GM12872 (cell line): ENCODE measurements around the gene ALPI.

Experiments
- TF ChIP-seq, protein P1 (sequence below): IDR thresholded peaks from 3 replicates; pipeline ENCODE4 v1.5.1; 2011; ENCODE audit warnings: low read depth, mild to moderate bottlenecking, low read length, moderate library complexity; ENCODE audit not compliant: insufficient read depth

Gene ALPI

DNA sequence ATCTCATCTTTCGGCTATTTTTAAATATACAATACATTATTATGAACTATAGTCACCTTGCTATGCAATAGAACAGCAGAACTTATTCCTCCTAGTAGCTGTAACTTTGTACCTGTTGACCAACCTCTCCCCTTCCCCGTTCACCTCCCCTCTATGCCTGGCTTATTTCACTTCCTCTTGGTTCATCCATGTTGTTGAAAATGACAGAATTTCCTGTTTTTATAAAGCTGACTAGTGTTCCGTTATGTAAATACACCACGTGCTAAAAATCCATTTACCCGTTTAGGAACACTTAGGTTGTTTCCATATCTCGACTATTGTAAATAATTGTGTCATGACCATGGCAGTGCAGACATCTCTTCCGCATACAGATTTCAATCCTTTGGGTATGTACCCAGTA lies 10.3 kb downstream of the ALPI start:
- TF ChIP-seq, protein P1, sequence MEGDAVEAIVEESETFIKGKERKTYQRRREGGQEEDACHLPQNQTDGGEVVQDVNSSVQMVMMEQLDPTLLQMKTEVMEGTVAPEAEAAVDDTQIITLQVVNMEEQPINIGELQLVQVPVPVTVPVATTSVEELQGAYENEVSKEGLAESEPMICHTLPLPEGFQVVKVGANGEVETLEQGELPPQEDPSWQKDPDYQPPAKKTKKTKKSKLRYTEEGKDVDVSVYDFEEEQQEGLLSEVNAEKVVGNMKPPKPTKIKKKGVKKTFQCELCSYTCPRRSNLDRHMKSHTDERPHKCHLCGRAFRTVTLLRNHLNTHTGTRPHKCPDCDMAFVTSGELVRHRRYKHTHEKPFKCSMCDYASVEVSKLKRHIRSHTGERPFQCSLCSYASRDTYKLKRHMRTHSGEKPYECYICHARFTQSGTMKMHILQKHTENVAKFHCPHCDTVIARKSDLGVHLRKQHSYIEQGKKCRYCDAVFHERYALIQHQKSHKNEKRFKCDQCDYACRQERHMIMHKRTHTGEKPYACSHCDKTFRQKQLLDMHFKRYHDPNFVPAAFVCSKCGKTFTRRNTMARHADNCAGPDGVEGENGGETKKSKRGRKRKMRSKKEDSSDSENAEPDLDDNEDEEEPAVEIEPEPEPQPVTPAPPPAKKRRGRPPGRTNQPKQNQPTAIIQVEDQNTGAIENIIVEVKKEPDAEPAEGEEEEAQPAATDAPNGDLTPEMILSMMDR: no peak

DNA sequence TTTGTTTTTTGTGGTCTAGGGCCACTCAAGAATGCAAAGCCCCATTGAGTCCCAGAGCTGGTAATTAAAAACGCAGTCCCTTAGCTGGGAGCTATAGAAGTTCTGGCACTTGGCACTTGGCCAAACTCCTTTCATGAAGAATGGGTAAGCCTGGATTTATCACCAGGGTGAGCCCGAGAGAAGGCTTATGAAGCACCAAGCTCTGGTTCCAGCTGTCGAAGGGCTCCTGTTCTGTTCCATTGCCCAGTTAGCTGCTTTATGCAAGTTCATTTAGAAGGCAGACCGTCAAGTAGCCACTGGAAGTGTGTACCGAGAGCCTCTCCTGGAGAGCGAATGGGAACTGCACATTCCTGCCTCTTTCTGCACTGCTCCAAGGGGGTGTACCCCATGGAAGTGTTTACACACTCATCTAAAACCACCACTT lies 17.5 kb downstream of the ALPI start:
- TF ChIP-seq, protein P1: no peak

DNA sequence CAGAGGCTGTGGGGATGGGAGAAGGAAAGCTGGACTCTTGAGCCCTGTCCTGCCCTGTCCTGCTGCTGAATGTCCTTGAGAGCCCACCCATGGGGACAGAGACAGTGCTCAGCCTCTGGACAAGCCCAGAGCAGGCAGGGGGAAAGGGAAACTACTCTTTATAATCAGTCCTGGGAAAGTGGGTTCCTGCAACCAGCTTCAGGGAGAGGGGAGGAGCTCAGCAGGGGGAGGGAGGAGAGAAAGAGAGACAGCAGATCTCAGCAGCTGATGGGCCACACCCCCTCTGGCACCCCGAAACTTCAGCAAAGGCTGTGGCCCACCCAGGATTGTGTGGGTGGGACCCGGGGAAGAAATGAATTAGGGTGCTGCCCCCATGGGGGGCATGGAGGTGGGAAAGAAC lies 20.1 kb downstream of the ALPI start:
- TF ChIP-seq, protein P1: no peak

DNA sequence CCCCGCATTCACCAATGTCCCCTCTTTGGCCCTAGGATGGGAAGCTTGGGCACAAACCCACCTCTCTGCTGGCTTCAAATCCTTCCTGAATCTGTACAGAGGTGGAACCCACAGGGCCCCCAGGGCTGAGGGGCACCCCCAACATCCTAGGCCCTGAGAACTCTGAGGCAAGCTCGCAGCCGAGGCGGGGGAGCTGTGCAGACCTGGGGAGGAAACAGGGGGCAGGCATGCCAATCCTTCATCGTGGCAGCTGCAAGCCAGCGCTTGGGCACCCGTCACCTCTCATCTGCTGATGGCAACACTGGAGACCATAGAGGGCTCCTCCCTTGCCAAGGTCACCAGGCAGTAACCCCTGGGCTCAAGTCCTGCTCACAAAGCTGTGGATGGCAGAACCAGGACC lies 20.8 kb downstream of the ALPI start:
- TF ChIP-seq, protein P1: no peak

DNA sequence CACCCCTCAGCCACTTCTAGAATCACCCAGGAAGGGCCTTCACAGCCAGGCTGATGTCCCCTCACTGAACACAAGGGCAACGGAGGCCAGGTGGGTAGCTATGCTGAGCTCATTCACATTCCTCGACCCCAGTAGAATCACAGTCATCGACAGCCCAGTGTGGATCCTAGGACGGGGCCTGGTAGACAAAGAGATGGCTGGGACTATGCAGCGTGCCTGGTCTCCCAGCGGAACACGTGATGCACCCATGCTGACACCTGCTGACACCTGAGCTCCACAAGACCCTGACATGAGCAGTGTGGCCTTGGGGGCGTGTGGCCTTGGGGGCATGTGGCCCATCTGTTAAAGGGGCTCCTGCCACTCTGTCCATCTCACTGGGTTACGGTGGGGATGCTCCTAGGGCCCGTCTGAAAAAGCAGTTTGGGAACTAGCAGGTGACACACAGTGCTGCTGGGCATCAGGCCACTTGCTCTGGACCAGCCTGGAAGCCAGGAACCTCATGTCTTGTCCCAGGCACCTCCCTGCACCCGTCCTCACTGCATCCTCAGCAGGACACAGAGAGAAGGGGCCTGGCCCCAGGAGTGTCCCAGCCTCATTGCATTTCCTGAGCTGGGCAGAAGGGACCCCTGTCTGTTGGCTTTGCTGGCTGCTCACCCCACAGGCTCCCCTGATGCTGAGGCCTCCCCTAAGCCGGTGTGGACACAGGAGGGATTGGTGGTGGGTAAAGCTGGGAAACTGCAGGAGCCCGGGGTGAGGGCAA lies 22.0 kb downstream of the ALPI start:
- TF ChIP-seq, protein P1: no peak

DNA sequence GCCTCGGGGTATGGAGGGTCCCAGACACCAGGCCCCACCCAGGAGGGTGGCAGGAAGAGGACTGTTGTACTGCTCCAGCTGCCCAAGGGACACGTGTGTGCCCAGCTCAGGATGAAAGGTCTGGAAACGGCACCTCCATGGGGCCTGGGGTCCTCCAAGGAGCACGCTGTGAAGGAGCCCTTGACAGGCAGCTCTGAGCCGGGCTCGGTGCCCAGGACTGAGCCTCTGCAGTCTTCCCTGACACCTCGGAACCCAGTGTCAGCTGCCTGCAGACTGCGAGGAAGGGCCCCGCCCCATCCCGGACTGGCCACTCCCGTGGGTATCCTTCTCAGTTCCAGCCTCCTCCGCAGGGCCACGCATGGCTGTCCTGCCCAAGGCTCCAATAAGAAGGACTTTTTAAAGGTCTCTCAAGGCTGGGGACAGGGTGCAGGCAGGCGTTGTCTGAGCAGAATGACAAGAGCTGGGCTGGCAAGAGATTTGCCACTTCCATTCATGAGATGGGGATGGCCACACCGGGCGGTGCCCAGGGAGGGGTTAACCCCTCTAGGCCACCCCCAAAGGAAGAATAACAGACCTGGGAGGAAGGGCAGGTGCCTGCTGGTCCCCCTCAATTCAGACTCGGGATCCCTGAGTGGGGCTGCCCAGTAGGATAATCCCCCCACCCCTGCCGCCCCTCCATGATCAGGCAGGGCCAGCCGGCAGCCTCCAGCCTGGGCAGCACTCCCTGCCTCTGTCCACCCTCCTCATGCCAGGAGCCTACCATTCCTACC lies 22.8 kb downstream of the ALPI start:
- TF ChIP-seq, protein P1: no peak

DNA sequence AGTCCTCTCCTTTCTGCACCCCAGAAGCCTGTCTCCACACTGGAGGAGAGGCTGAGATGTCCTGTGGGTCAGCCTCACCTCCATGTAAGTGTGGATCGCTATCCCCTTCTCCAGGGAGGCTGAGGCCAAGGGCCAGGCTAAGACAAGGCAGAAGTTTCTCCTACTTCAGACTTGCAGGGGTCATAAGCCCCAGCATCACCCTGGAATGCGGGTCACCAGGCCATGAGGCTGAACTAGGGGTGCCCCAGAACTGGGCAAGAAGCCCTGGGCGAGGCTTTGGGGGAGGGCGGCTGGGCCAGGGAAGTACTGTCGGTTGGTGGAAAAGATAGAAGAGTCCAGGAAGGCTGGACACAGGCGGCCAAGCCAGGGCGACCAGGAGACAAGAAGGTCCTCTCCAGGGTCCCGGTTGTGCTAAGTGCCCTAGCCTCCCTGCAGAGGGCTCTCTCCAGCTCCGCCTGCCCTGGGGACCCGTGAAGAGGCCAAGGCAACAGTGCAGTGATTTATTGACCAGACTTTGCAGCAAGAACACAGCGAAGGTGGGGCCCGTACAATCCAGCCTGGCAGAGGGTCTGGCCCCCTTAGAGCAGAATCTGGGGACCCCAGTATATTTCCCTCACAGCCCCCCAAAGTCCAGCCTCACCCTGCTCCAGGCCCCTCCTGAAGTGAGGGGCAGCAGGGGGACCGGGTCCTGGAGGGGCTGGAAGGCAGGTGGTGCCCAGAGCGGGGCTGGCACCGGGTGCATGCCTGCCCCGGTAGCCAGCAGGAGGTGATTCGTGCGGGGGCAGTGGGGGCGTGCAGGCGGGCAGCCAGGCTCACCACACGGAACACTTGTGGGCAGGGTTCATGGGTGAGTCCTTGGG lies 23.6 kb downstream of the ALPI start:
- TF ChIP-seq, protein P1: no peak
